Adrenal gland (tissue), 5 donors: ENCODE measurements around the gene ANTXR1.

ENCODE experiments used
- CTCF ChIP-seq, 6 experiments: fragments of 450-650 bp in 4 of 6; fragments of 200-600 bp in 2 of 6; sonication (generic) in 1 of 6; IDR thresholded peaks; 1 replicate in 5 of 6; 2 replicates in 1 of 6; pipeline versions ENCODE4 v1.5.1 to v1.8.0; 2016 to 2021; ENCODE audit warnings: antibody characterized with exemption in 6 of 6, mild to moderate bottlenecking in 2 of 6, moderate library complexity in 1 of 6
- POLR2A ChIP-seq, 2 donors: fragments of 450-650 bp; IDR thresholded peaks; one replicate each; pipeline ENCODE4 v1.6.1; 2017; ENCODE audit warnings: antibody characterized with exemption in 2 of 2, mild to moderate bottlenecking in 2 of 2, moderate library complexity in 1 of 2
- donor health status: DM: no; HTN: no; CAD: no.

GRCh38 chr2:69001879-69002278 is 11.1 kb upstream of the ANTXR1 start:
- TF ChIP-seq CTCF (IDR thresholded peaks at IDR 0.05), result no peak
- no peak for TF ChIP-seq POLR2A (IDR thresholded peaks at IDR 0.05)
